Loucy (cell line): ENCODE results near the gene ARSA.

Experiments used
- H2AFZ ChIP-seq: fragments of 200-600 bp; sonication (generic); 2 replicates; pipeline ENCODE4 v1.6.0; 2016; ENCODE audit warnings: antibody characterized with exemption, mild to moderate bottlenecking, low read length, moderate library complexity
- H3F3A ChIP-seq: fragments of 200-600 bp; 2 replicates; pipeline ENCODE4 v1.6.0; 2016; ENCODE audit warnings: antibody characterized with exemption, low read depth, mild to moderate bottlenecking
- H3K27me3 ChIP-seq: fragments of 200-600 bp; sonication (generic); 2 replicates; pipeline ENCODE4 v1.6.1; 2014; ENCODE audit warnings: low read length, mild to moderate bottlenecking; ENCODE audit not compliant: insufficient read depth, poor library complexity, severe bottlenecking
- H3K36me3 ChIP-seq: fragments of 200-600 bp; sonication (generic); 2 replicates; pipeline ENCODE4 v1.6.1; 2016; ENCODE audit warnings: low read length; ENCODE audit not compliant: insufficient read depth
- H3K4me1 ChIP-seq: fragments of 200-600 bp; sonication (generic); 2 replicates; pipeline ENCODE4 v1.5.1; 2014; ENCODE audit warnings: low read length, mild to moderate bottlenecking; ENCODE audit not compliant: insufficient read depth, poor library complexity, severe bottlenecking
- H3K4me2 ChIP-seq: fragments of 200-600 bp; sonication (generic); 2 replicates; pipeline ENCODE4 v1.6.0; 2014; ENCODE audit warnings: antibody characterized with exemption, low read length, low read depth, mild to moderate bottlenecking; ENCODE audit not compliant: poor library complexity, severe bottlenecking
- H3K4me3 ChIP-seq: fragments of 200-600 bp; sonication (generic); 2 replicates; pipeline ENCODE4 v1.5.1; 2014; ENCODE audit warnings: low read length, mild to moderate bottlenecking, mixed read lengths; ENCODE audit not compliant: poor library complexity, severe bottlenecking
- H3K79me2 ChIP-seq: fragments of 200-600 bp; sonication (generic); 2 replicates; pipeline ENCODE4 v1.6.1; 2014; ENCODE audit warnings: low read length; ENCODE audit not compliant: insufficient read depth
- H3K9ac ChIP-seq: fragments of 200-600 bp; sonication (generic); 2 replicates; pipeline ENCODE4 v1.6.0; 2014; ENCODE audit warnings: mild to moderate bottlenecking, low read depth, low read length, moderate library complexity; ENCODE audit not compliant: poor library complexity, severe bottlenecking
- H3K9me2 ChIP-seq: fragments of 200-600 bp; sonication (generic); replicated peaks from 2 replicates; pipeline ENCODE4 v1.6.1; 2016; ENCODE audit warnings: low read depth, low read length, mixed read lengths
- H3K9me3 ChIP-seq: fragments of 200-600 bp; sonication (generic); 2 replicates; pipeline ENCODE4 v1.6.1; 2014; ENCODE audit warnings: mild to moderate bottlenecking, antibody characterized with exemption, low read length, low read depth; ENCODE audit not compliant: insufficient read depth
- H4K20me1 ChIP-seq: fragments of 200-600 bp; sonication (generic); 2 replicates; pipeline ENCODE4 v1.6.0; 2014; ENCODE audit warnings: antibody characterized with exemption, low read length, mild to moderate bottlenecking; ENCODE audit not compliant: insufficient read depth, poor library complexity, severe bottlenecking
- CTCF ChIP-seq: fragments of 200-600 bp; sonication (generic); conservative IDR thresholded peaks from 2 replicates; pipeline ENCODE4 v1.5.1; 2014; ENCODE audit warnings: mild to moderate bottlenecking, antibody characterized with exemption, low read length
- EZH2phosphoT487 ChIP-seq: fragments of 200-600 bp; IDR thresholded peaks from 2 replicates; pipeline ENCODE4 v1.6.1; 2018; ENCODE audit warnings: antibody characterized with exemption, mild to moderate bottlenecking, moderate library complexity, borderline replicate concordance

Gene ARSA

GRCh38 chr22:50605002-50605612 lies 22.8 kb downstream of the ARSA start:
- no peak overlapping the region for H2AFZ ChIP-seq
- no peaks in the 10 kb centered on the region for H3K4me1 ChIP-seq
- no peaks in the 10 kb centered on the region for H3K9me3 ChIP-seq
- no peaks in the 10 kb centered on the region for H3K27me3 ChIP-seq
- H4K20me1 ChIP-seq: no peaks in the 10 kb centered on the region
- no peaks in the 10 kb centered on the region for H3K36me3 ChIP-seq
- no peaks in the 10 kb centered on the region for H3K9me2 ChIP-seq
- no peak overlapping the region for H3K4me2 ChIP-seq
- no peak for TF ChIP-seq CTCF
- TF ChIP-seq EZH2phosphoT487: no peak
- H3K9ac ChIP-seq: no peak overlapping the region
- no peaks in the 10 kb centered on the region for H3F3A ChIP-seq
- H3K4me3 ChIP-seq: no peak overlapping the region
- no peaks in the 10 kb centered on the region for H3K79me2 ChIP-seq

GRCh38 chr22:50604256-50605001 lies 23.5 kb downstream of the ARSA start:
- no peak for TF ChIP-seq EZH2phosphoT487
- no peak for TF ChIP-seq CTCF
- Histone ChIP-seq H3K4me1 (no peaks in the 10 kb centered on the region), H2AFZ (no peak overlapping the region), H3K27me3 (no peaks in the 10 kb centered on the region), H3K9me3 (no peaks in the 10 kb centered on the region), H3F3A (no peaks in the 10 kb centered on the region), H3K36me3 (no peaks in the 10 kb centered on the region), H4K20me1 (no peaks in the 10 kb centered on the region), H3K4me3 (no peak overlapping the region), H3K4me2 (no peak overlapping the region), H3K9ac (no peak overlapping the region), H3K79me2 (no peaks in the 10 kb centered on the region), H3K9me2 (no peaks in the 10 kb centered on the region)

GRCh38 chr22:50603511-50604255 lies 24.3 kb downstream of the ARSA start:
- no peak overlapping the region for H3K4me3 ChIP-seq
- H3K9me2 ChIP-seq: no peaks in the 10 kb centered on the region
- TF ChIP-seq EZH2phosphoT487 (no peak), CTCF (no peak)
- H3K9ac ChIP-seq: no peak overlapping the region
- no peaks in the 10 kb centered on the region for H3K9me3 ChIP-seq
- H3K4me1 ChIP-seq: no peaks in the 10 kb centered on the region
- no peaks in the 10 kb centered on the region for H3K27me3 ChIP-seq
- H4K20me1 ChIP-seq: no peaks in the 10 kb centered on the region
- no peak overlapping the region for H2AFZ ChIP-seq
- H3F3A ChIP-seq: no peaks in the 10 kb centered on the region
- H3K79me2 ChIP-seq: no peaks in the 10 kb centered on the region
- no peak overlapping the region for H3K4me2 ChIP-seq
- H3K36me3 ChIP-seq: no peaks in the 10 kb centered on the region
